ENCODE data around the gene MYO5B.

- no peak for TF ChIP-seq CTCF (IDR thresholded peaks at IDR 0.05)
- TF ChIP-seq POLR2A (IDR thresholded peaks at IDR 0.05) = no peak
These were observed 263.8 kb downstream of the MYO5B start for GRCh38 chr18:49931179-49931578.

Measured in lower leg skin (tissue), 3 donors.